ENCODE measurements around the gene MTMR12. TPM values are rescaled to one million over a fixed set of nuclear protein-coding genes. Genes with fewer than 3 reads are reported as not detected.

Gene MTMR12
- total and polyA plus RNA-seq, 10 of the 15 experiments (the other 5 are each of a cell fraction or from before 2014, with no cell fraction given) = 5.0 to 22.9 (median 16.3) TPM

DNA sequence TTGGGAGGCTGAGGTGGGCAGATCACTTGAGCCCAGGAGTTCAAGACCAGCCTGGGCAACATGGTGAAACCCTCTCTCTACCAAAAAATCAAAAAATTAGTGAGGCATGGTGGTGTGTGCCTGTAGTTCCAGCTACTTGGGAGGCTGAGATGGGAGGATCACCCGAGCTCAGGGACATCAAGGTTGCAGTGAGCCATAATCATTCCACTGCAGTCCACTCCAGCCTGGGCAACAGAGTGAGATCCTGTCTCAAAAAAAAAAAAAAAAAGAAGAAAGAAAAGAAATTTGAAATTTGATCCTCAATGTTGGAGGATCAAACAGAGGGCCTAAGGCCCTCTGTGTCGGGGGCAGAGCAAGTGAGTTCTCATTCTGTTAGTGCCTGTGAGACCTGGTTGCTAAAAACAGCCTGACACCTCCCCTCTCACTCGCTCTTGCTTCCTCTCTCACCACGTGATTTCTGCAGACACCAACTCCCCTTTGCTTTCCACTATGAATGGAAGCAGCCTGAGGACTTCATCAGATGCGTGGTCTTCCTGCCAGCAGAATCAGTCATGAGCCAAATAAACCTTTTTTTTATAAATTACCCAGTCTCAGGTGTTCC is 130.2 kb downstream of the MTMR12 start:
- Histone ChIP-seq H3K9ac (ENCODE audit: control insufficient read depth, insufficient read depth, low read length) (no peak overlapping the region), H3K27me3 (replicated peaks in 1 of 2; ENCODE audit: control insufficient read depth in 2 of 2, insufficient read depth in 2 of 2, low read length in 1 of 2) (no peaks in the 10 kb centered on the region), H3K4me3 (no peak overlapping the region), H3K9me3 (replicated peaks; ENCODE audit: control insufficient read depth, insufficient read depth, low read length) (no peaks in the 10 kb centered on the region; the same call in none of the 3 replicates), H3K36me3 (ENCODE audit: control insufficient read depth in 2 of 2, insufficient read depth in 2 of 2, low read length in 1 of 2) (no peaks in the 10 kb centered on the region), H3K79me2 (ENCODE audit: control insufficient read depth, insufficient read depth, low read length) (no peaks in the 10 kb centered on the region), H4K20me1 (ENCODE audit: control insufficient read depth, insufficient read depth) (no peaks in the 10 kb centered on the region), H3K4me2 (ENCODE audit: control insufficient read depth, insufficient read depth) (no peak overlapping the region), H2AFZ (ENCODE audit: control insufficient read depth, low read depth, low read length) (peak overlapping the region; percentile 63), H3K4me1 (ENCODE audit: control insufficient read depth, insufficient read depth, low read length) (no peaks in the 10 kb centered on the region; the same call in 1 of the 2 replicates), H3K27ac (ENCODE audit: control insufficient read depth, insufficient read depth) (no peak overlapping the region)
- ChIA-PET SMC1A (ENCODE audit: uncharacterized antibody, unreplicated experiment) (no interaction called here), RAD21 (ENCODE audit: unreplicated experiment) (no interaction called here), CTCF (no interaction called here), POLR2A (no interaction called here)
- TF ChIP-seq SMAD5 (IDR thresholded peaks at IDR 0.05; ENCODE audit: low read depth) (no peak), FOXM1 (IDR thresholded peaks at IDR 0.05; ENCODE audit: low read depth, low read length) (no peak), RAD51 (IDR thresholded peaks at IDR 0.05) (peak; percentile 47)
- TF ChIP-seq, protein P1, sequence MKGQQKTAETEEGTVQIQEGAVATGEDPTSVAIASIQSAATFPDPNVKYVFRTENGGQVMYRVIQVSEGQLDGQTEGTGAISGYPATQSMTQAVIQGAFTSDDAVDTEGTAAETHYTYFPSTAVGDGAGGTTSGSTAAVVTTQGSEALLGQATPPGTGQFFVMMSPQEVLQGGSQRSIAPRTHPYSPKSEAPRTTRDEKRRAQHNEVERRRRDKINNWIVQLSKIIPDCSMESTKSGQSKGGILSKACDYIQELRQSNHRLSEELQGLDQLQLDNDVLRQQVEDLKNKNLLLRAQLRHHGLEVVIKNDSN (IDR thresholded peaks at IDR 0.05; ENCODE audit: borderline replicate concordance, extremely low read length, insufficient read depth, low read depth, low read length) = peak; percentile 46
- TF ChIP-seq, protein P2, sequence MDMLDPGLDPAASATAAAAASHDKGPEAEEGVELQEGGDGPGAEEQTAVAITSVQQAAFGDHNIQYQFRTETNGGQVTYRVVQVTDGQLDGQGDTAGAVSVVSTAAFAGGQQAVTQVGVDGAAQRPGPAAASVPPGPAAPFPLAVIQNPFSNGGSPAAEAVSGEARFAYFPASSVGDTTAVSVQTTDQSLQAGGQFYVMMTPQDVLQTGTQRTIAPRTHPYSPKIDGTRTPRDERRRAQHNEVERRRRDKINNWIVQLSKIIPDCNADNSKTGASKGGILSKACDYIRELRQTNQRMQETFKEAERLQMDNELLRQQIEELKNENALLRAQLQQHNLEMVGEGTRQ (IDR thresholded peaks at IDR 0.05; ENCODE audit: borderline replicate concordance, low read depth, low read length) = peak; percentile 25; the same call in 1 of the 2 replicates
- peak; percentile 88 for FAIRE-seq
- peak; percentile 37 for DNase-seq (ENCODE audit: low read depth, low spot score)
- intact Hi-C loops (cut with micrococcal nuclease; ENCODE audit: unreplicated experiment) (no loop called here), in situ Hi-C loops (cut with MboI) (no loop called here)
- BruUV-seq (replicated peaks) = no TSS peak
- peak; percentile 88 for ATAC-seq
- WGBS (ENCODE audit: insufficient coverage, insufficient replicate concordance, low lambda C conversion rate, missing lambda C conversion rate) = 7% methylated on average over 5 of the region's 5 CpGs

Small RNA genes lying within 50 kb of the gene (small RNA-seq; reads per million reads assigned to genes)
- gene RNU6-1079P (not detected), gene RNU6-378P (not detected)

Other genes starting within 250 kb of the MTMR12 start
- gene GOLPH3, start 138.6 kb downstream of the MTMR12 start, total RNA-seq (2014; rRNA removed) = 45.4 and 51.9 TPM in 2 replicates
- gene GOLPH3, start 138.6 kb downstream of the MTMR12 start, total RNA-seq (2014; rRNA removed; fragmentation: Illumina TruSeq; extraction: Trizol) = 39.4 and 40.8 TPM in 2 replicates
- 62.4 and 67.2 TPM in 2 replicates for gene GOLPH3, start 138.6 kb downstream of the MTMR12 start, total RNA-seq (2021)
- gene GOLPH3, start 138.6 kb downstream of the MTMR12 start, polyA plus RNA-seq (2011; rRNA removed) = 40.9 and 48.4 TPM in 2 replicates
- gene GOLPH3, start 138.6 kb downstream of the MTMR12 start, polyA plus RNA-seq (2014; fragmentation: Illumina TruSeq; extraction: Trizol) = 54.4 and 70.4 TPM in 2 replicates
- 10 to 100 TPM; 14.0 to 28.5 TPM for gene GOLPH3, start 138.6 kb downstream of the MTMR12 start, polyA plus RNA-seq (2014; fragmentation: Nextera tagmentation; extraction: Ambion mirVana)
- gene GOLPH3, start 138.6 kb downstream of the MTMR12 start, polyA plus RNA-seq (2014; rRNA removed) = 34.1 and 35.2 TPM in 2 replicates
- gene GOLPH3, start 138.6 kb downstream of the MTMR12 start, polyA plus RNA-seq (2016; fragmentation: Nextera tagmentation; extraction: Ambion mirVana) = 10 to 100 TPM; 74.8 to 79.7 TPM
- gene ZFR, start 131.8 kb upstream of the MTMR12 start, total RNA-seq (2014; rRNA removed) = 75.9 and 79.8 TPM in 2 replicates
- gene ZFR, start 131.8 kb upstream of the MTMR12 start, total RNA-seq (2014; rRNA removed; fragmentation: Illumina TruSeq; extraction: Trizol) = 90.6 and 93.8 TPM in 2 replicates
- gene ZFR, start 131.8 kb upstream of the MTMR12 start, total RNA-seq (2021) = 52.7 and 54.8 TPM in 2 replicates
- gene ZFR, start 131.8 kb upstream of the MTMR12 start, polyA plus RNA-seq (2011; rRNA removed) = 73.6 and 78.8 TPM in 2 replicates
- gene ZFR, start 131.8 kb upstream of the MTMR12 start, polyA plus RNA-seq (2014; fragmentation: Illumina TruSeq; extraction: Trizol) = 69.8 and 75.4 TPM in 2 replicates
- 10 to 100 TPM; 33.7 to 37.1 TPM for gene ZFR, start 131.8 kb upstream of the MTMR12 start, polyA plus RNA-seq (2014; fragmentation: Nextera tagmentation; extraction: Ambion mirVana)
- 40.1 and 45.5 TPM in 2 replicates for gene ZFR, start 131.8 kb upstream of the MTMR12 start, polyA plus RNA-seq (2014; rRNA removed)
- gene ZFR, start 131.8 kb upstream of the MTMR12 start, polyA plus RNA-seq (2016; fragmentation: Nextera tagmentation; extraction: Ambion mirVana) = 10 to 100 TPM; 86.3 to 89.6 TPM